H1 (cell line): ENCODE data around the gene KPNA4. TPM values are rescaled to one million over a fixed set of nuclear protein-coding genes. Genes with fewer than 3 reads are reported as not detected.

ENCODE experiments used
- CTCF ChIA-PET: fragments of 300-600 bp; sonication (Branson Sonifier 250); formaldehyde crosslinking; loops from one replicate; lab custom pipeline; 2021; ENCODE audit not compliant: partially characterized antibody; lab: Charles Lee
- POLR2A ChIA-PET: fragments of 300-600 bp; sonication (Branson Sonifier 250); formaldehyde crosslinking; loops from one replicate; lab custom pipeline; 2021; ENCODE audit warnings: inconsistent platforms; ENCODE audit not compliant: partially characterized antibody; lab: Charles Lee
- DNase-seq, 2 experiments: peaks; one replicate each; pipeline versions ENCODE4 v3.0.0 to v3.0.0-alpha.2; 2010 to 2022; ENCODE audit warnings: low spot score in 2 of 2, low read depth in 1 of 2, mixed read lengths in 1 of 2
- FAIRE-seq: peaks from 2 replicates; lab custom pipeline; 2011; peaks lifted over from hg19 to GRCh38; lab: Jason Lieb, UNC
- H2AFZ ChIP-seq: 2 replicates; pipeline ENCODE4 v1.8.1; 2012; ENCODE audit warnings: low read length, inconsistent platforms
- H2AK5ac ChIP-seq: 2 replicates; pipeline ENCODE4 v1.6.1; 2013; ENCODE audit warnings: low read depth, low read length
- H2BK120ac ChIP-seq: replicated peaks from 2 replicates; pipeline ENCODE3; 2013; ENCODE audit warnings: low read depth, low read length, inconsistent platforms
- H2BK12ac ChIP-seq: 2 replicates; pipeline ENCODE4 v1.6.1; 2013; ENCODE audit warnings: low read depth, low read length
- H2BK15ac ChIP-seq: 2 replicates; pipeline ENCODE4 v1.6.1; 2013; ENCODE audit warnings: low read length
- H2BK20ac ChIP-seq: 2 replicates; pipeline ENCODE4 v1.6.1; 2013; ENCODE audit warnings: low read length
- H2BK5ac ChIP-seq: 2 replicates; pipeline ENCODE4 v1.6.1; 2013; ENCODE audit warnings: low read depth, low read length
- H3K14ac ChIP-seq: 2 replicates; pipeline ENCODE4 v1.6.1; 2013; ENCODE audit warnings: inconsistent platforms; ENCODE audit not compliant: insufficient read length
- H3K18ac ChIP-seq: 2 replicates; pipeline ENCODE4 v1.6.1; 2013; ENCODE audit warnings: low read length; ENCODE audit errors: extremely low read depth
- H3K23ac ChIP-seq: 2 replicates; pipeline ENCODE4 v1.6.1; 2013; ENCODE audit warnings: inconsistent platforms; ENCODE audit not compliant: insufficient read length
- H3K23me2 ChIP-seq: 2 replicates; pipeline ENCODE4 v1.6.1; 2013; ENCODE audit warnings: low read depth, low read length
- H3K27ac ChIP-seq: 2 replicates; pipeline ENCODE4 v1.6.1; 2011; ENCODE audit warnings: low read depth, low read length, inconsistent platforms
- H3K27me3 ChIP-seq, 4 experiments: replicated peaks in 1 of 4; 1 replicate in 1 of 4; 2 replicates in 3 of 4; pipeline versions ENCODE4 v1.6.1 to v1.8.1; 2011 to 2013; ENCODE audit warnings: low read length in 3 of 4, mild to moderate bottlenecking in 3 of 4, inconsistent platforms in 2 of 4, mixed read lengths in 2 of 4, moderate library complexity in 1 of 4; ENCODE audit not compliant: control insufficient read depth in 3 of 4, insufficient read depth in 3 of 4; ENCODE audit errors: extremely low read depth in 1 of 4
- H3K36me3 ChIP-seq, 4 experiments: 2 replicates each; pipeline versions ENCODE4 v1.6.1 to v1.8.1; 2011 to 2013; ENCODE audit warnings: mild to moderate bottlenecking in 4 of 4, low read length in 3 of 4, moderate library complexity in 2 of 4, control low read depth in 1 of 4, inconsistent platforms in 1 of 4; ENCODE audit not compliant: insufficient read depth in 4 of 4, control insufficient read depth in 2 of 4
- H3K4ac ChIP-seq: replicated peaks from 2 replicates; pipeline ENCODE3; 2013; ENCODE audit warnings: low read length, low read depth, mixed read lengths, inconsistent platforms; ENCODE audit not compliant: insufficient read length
- H3K4me1 ChIP-seq, 4 experiments: replicated peaks in 1 of 4; 1 replicate in 1 of 4; 2 replicates in 3 of 4; pipeline versions ENCODE4 v1.6.1 to v1.8.1; 2011 to 2013; ENCODE audit warnings: low read length in 3 of 4, inconsistent platforms in 2 of 4, mixed read lengths in 1 of 4; ENCODE audit not compliant: insufficient read depth in 4 of 4, control insufficient read depth in 3 of 4
- H3K4me2 ChIP-seq, 2 experiments: 2 replicates each; pipeline versions ENCODE4 v1.6.1 to v1.8.1; 2011 to 2013; ENCODE audit warnings: low read depth in 2 of 2, low read length in 2 of 2, control low read depth in 1 of 2, inconsistent platforms in 1 of 2, mild to moderate bottlenecking in 1 of 2; ENCODE audit not compliant: insufficient read depth in 1 of 2
- H3K4me3 ChIP-seq, 4 experiments: fragments of 200-600, 300-600 bp in 1 of 4; sonication (generic), shearing (Covaris generic), sonication (Bioruptor Twin) in 1 of 4; 2 replicates each; pipeline versions ENCODE4 v1.5.1 to v1.8.1; 2011 to 2016; ENCODE audit warnings: low read length in 4 of 4, low read depth in 3 of 4, control low read depth in 2 of 4, inconsistent platforms in 2 of 4, mild to moderate bottlenecking in 2 of 4, mixed read lengths in 1 of 4, moderate library complexity in 1 of 4; ENCODE audit not compliant: insufficient read depth in 2 of 4; ENCODE audit errors: extremely low read depth in 1 of 4
- H3K56ac ChIP-seq: replicated peaks from 2 replicates; pipeline ENCODE3; 2013; ENCODE audit warnings: low read depth, mild to moderate bottlenecking, mixed read lengths, low read length, inconsistent platforms; ENCODE audit not compliant: insufficient read length
- H3K79me1 ChIP-seq: 2 replicates; pipeline ENCODE4 v1.6.1; 2013; ENCODE audit warnings: low read depth, low read length, control low read depth
- H3K79me2 ChIP-seq, 2 experiments: 2 replicates each; pipeline versions ENCODE4 v1.6.1 to v1.8.1; 2012 to 2013; ENCODE audit warnings: low read length in 2 of 2, mild to moderate bottlenecking in 2 of 2, inconsistent platforms in 1 of 2; ENCODE audit not compliant: insufficient read depth in 2 of 2, control insufficient read depth in 1 of 2
- H3K9ac ChIP-seq, 4 experiments: replicated peaks in 1 of 4; 1 replicate in 1 of 4; 2 replicates in 3 of 4; pipeline versions ENCODE4 v1.6.1 to v1.8.1; 2011 to 2013; ENCODE audit warnings: low read depth in 3 of 4, low read length in 3 of 4, control low read depth in 2 of 4, mild to moderate bottlenecking in 2 of 4, moderate library complexity in 2 of 4, inconsistent platforms in 1 of 4; ENCODE audit errors: extremely low read depth in 1 of 4
- H3K9me3 ChIP-seq, 2 experiments: 2 replicates each; pipeline versions ENCODE4 v1.6.1 to v1.8.1; 2012 to 2013; ENCODE audit warnings: mild to moderate bottlenecking in 2 of 2, moderate library complexity in 2 of 2, control low read depth in 1 of 2, inconsistent platforms in 1 of 2, low read depth in 1 of 2, low read length in 1 of 2, mixed read lengths in 1 of 2; ENCODE audit not compliant: insufficient read depth in 2 of 2
- H4K20me1 ChIP-seq, 2 experiments: replicated peaks in 1 of 2; 2 replicates each; pipeline versions ENCODE3 to v1.8.1; 2011 to 2013; ENCODE audit warnings: inconsistent platforms in 2 of 2, low read length in 2 of 2, mild to moderate bottlenecking in 1 of 2; ENCODE audit not compliant: insufficient read depth in 2 of 2, control insufficient read depth in 1 of 2
- H4K5ac ChIP-seq: 2 replicates; pipeline ENCODE4 v1.6.1; 2013; ENCODE audit warnings: low read length, low read depth, mixed read lengths, inconsistent platforms; ENCODE audit not compliant: insufficient read length
- H4K8ac ChIP-seq: 2 replicates; pipeline ENCODE4 v1.8.0; 2013; ENCODE audit warnings: mild to moderate bottlenecking, moderate library complexity, low read length, inconsistent platforms; ENCODE audit not compliant: insufficient read depth; ENCODE audit errors: extremely low read depth
- H4K91ac ChIP-seq: replicated peaks from 2 replicates; pipeline ENCODE3; 2013; ENCODE audit warnings: low read length, mixed read lengths, inconsistent platforms; ENCODE audit not compliant: insufficient read length
- CHD2 ChIP-seq: IDR thresholded peaks from 2 replicates; pipeline ENCODE4 v1.6.1; 2012; ENCODE audit warnings: low read length, improper control_type of control experiment
- CREB1 ChIP-seq: IDR thresholded peaks from 2 replicates; pipeline ENCODE4 v1.6.1; 2012; ENCODE audit warnings: inconsistent platforms
- EGR1 ChIP-seq: IDR thresholded peaks from 2 replicates; pipeline ENCODE4 v1.6.1; 2011; ENCODE audit warnings: low read depth, low read length, borderline replicate concordance
- FOSL1 ChIP-seq: IDR thresholded peaks from 2 replicates; pipeline ENCODE4 v1.6.1; 2011; ENCODE audit warnings: mild to moderate bottlenecking, low read depth, low read length, moderate library complexity; ENCODE audit not compliant: insufficient read depth
- KDM5A ChIP-seq: fragments of 200-600 bp; IDR thresholded peaks from 2 replicates; pipeline ENCODE4 v1.7.1; 2012; ENCODE audit warnings: mild to moderate bottlenecking, low read length, inconsistent platforms, mixed read lengths
- TAF1 ChIP-seq: IDR thresholded peaks from 2 replicates; pipeline ENCODE4 v1.6.1; 2011; ENCODE audit warnings: mild to moderate bottlenecking, low read depth, low read length
- TAF7 ChIP-seq: optimal IDR thresholded peaks from 2 replicates; pipeline ENCODE3; 2011; ENCODE audit warnings: low read depth, mild to moderate bottlenecking, inconsistent platforms, low read length, moderate library complexity, borderline replicate concordance
- YY1 ChIP-seq: IDR thresholded peaks from 2 replicates; pipeline ENCODE4 v1.6.1; 2011; ENCODE audit warnings: low read depth, mild to moderate bottlenecking, low read length
- WGBS, 2 experiments: shearing (Covaris generic) in 1 of 2; methylation state at CpG; one replicate each; pipeline versions ENCODE4 v1.1.6 to v1.1.7; 2013 to 2015; ENCODE audit warnings: low lambda C conversion rate in 2 of 2, mixed read lengths in 2 of 2, inconsistent platforms in 1 of 2, low coverage in 1 of 2, missing lambda C conversion rate in 1 of 2; ENCODE audit not compliant: insufficient replicate concordance in 2 of 2, insufficient coverage in 1 of 2, insufficient read length in 1 of 2; ENCODE audit errors: extremely low coverage in 1 of 2, missing lambda C conversion rate in 1 of 2; 5-methylcytosine and 5-hydroxymethylcytosine counted together
- polyA plus RNA-seq, 7 experiments: library from polyadenylated mRNA; depleted of rRNA in 3 of 7; stranded (reverse) in 5 of 7; unstranded in 2 of 7; fragments of >200 nt in 5 of 7; fragments of 200-250 nt in 2 of 7; gene quantifications; 1 replicate in 5 of 7; 2 replicates in 1 of 7; 4 replicates in 1 of 7; pipeline versions ENCODE4 v1.2.1 to v1.2.3, GENCODE V29; 2011 to 2013; ENCODE audit warnings: missing spikeins in 2 of 7, mixed read lengths in 2 of 7
- total RNA-seq: library from RNA; stranded (reverse); fragmentation: NEBNext Ultra II Directional; extraction: Animal tissue kit (Norgen Biotek cat#: 25700); gene quantifications from 2 replicates; pipeline ENCODE4 v1.2.1, GENCODE V29; 2021

The KPNA4 gene
- total and polyA plus RNA-seq, 2 of the 8 experiments (the other 6 are each of a cell fraction or from before 2014, with no cell fraction given), result 13.2 to 81.9 TPM

DNA sequence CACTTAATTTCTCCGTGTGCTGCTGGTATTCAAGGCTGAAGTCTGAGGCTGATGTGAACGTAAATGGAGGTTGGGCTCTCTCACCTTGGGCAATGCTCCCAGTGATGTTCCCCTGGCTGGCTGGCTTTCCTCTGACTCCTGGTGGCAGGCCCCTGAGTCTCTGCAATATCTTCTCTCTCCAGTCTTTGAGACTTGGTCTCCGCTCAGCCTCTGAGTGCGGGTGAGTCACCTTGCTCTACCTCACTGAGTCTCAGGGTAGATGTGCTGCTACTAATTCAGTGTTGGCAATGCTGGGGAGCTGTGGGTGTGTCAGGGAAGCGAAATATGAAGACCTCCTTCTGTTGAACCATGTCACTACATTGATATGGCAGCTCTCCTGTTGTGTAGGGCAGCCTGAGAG, 84.4 kb downstream of the KPNA4 start:
- Histone ChIP-seq H2BK120ac (no peak overlapping the region), H3K14ac (no peak overlapping the region), H4K20me1 (no peaks in the 10 kb centered on the region), H3K4ac (no peak overlapping the region), H2AK5ac (no peak overlapping the region), H4K91ac (no peak overlapping the region), H3K4me1 (no peaks in the 10 kb centered on the region), H3K56ac (no peak overlapping the region), H3K4me2 (no peak overlapping the region)
- CTCF ChIA-PET, result interaction anchor here (1.0 to 1.4 kb wide), 2 partner anchors 11 to 12 kb away, joined by 3 read pairs; no protein-coding TSS in a partner anchor
- 91% methylated on average over 5 of the region's 5 CpGs; no CpG with 5 or more reads in 1 of the 2 experiments for WGBS, 2 experiments
- TF ChIP-seq TAF7 (no peak), EGR1 (no peak), FOSL1 (no peak), CREB1 (no peak), CHD2 (no peak), KDM5A (no peak), YY1 (no peak), TAF1 (no peak)
- TF ChIP-seq, all 59 proteins: peak for 0
- POLR2A ChIA-PET, result interaction anchor here (1.9 kb wide), 1 partner anchor 12 kb away, joined by 9 read pairs; no protein-coding TSS in a partner anchor
- Histone ChIP-seq H3K23ac (no peak overlapping the region), H2BK12ac (no peak overlapping the region), H3K23me2 (no peaks in the 10 kb centered on the region), H3K79me2 (no peaks in the 10 kb centered on the region), H3K79me1 (no peaks in the 10 kb centered on the region), H3K4me3 (no peak overlapping the region), H3K9ac (no peak overlapping the region), H3K27ac (no peak overlapping the region), H2BK15ac (no peak overlapping the region), H3K36me3 (no peaks in the 10 kb centered on the region), H2BK5ac (no peak overlapping the region), H4K8ac (no peak overlapping the region), H3K18ac (no peak overlapping the region), H3K27me3 (no peaks in the 10 kb centered on the region), H4K5ac (no peak overlapping the region), H2AFZ (0 out of 2 replicates have a peak overlapping the region, but pooled peaks have one; percentile 22), H2BK20ac (no peak overlapping the region), H3K9me3 (no peaks in the 10 kb centered on the region)
- DNase-seq (no peak), FAIRE-seq (no peak)
